ENCODE data around the gene CARHSP1. TPM values are rescaled to one million over a fixed set of nuclear protein-coding genes. Genes with fewer than 3 reads are reported as not detected.
"Not testable (repeated sequence)": the region's sequence is repeated elsewhere in the genome, so short reads cannot be mapped to it uniquely, and the experiment has no call there.

Gene CARHSP1
- total RNA-seq, 1 donor from 2014 or later: 62.5 TPM

DNA sequence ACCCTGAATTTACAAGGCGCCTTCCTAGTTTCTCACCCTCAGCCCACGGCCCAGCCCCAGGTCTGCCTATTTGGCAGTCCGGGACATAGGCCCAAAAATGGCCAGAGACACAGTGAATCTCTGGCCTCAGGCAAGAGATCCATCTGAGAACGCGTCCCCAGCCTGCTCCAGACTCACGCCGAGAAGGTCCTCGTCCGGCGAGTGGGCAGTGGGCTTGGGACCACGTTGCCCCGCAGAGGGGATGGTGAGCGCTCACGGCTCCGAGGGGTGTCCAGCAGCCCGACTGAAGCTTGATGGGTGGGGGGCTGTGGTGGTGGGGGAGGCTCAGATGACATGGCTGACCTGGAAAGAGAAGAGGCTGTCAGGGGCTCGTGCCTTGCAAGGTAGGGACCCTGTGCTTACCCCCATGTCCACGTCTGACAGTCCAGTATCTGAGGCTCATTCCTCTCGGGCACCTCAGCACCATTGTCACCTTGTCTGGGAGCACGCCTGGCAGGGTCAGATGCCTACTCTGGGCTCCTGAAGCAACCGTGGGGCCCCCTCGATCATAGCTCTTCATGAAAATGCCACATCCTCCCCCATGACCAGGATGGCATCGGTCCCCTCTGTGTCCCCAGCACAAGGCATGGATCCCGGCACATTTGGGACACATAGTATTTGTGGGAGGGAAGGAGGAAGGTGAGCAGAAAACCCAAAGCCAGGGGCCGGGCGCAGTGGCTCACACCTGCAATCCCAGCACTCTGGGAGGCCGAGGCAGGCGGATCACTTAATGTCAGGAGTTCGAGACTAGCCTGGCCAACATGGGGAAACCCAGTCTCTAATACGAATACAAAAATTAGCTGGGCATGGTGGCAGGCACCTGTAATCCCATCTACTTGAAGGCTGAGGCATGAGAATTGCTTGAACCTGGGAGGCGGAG lies 9.6 kb downstream of the CARHSP1 start:
- ATAC-seq (no peak), DNase-seq (ENCODE audit: low spot score) (no peak)

DNA sequence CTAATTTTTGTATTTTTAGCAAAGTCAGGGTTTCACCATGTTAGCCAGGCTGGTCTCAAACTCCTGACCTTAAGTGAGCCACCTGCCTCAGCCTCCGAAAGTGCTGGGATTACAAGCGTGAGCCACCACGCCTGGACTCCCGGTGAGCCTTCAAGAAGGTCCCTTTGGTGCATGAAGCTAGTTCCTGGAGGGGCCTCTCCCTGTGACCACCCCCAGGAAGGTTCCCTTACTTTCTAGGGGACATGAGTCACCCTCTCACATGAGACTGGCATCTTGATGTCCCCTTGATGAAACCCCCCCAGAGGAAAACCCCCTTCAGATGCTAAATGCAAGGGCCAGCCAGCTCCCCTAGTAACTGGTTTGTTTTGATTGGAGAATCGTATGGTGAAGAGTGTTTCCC lies 12.8 kb downstream of the CARHSP1 start:
- ATAC-seq (no peak), DNase-seq (ENCODE audit: low spot score) (no peak)

DNA sequence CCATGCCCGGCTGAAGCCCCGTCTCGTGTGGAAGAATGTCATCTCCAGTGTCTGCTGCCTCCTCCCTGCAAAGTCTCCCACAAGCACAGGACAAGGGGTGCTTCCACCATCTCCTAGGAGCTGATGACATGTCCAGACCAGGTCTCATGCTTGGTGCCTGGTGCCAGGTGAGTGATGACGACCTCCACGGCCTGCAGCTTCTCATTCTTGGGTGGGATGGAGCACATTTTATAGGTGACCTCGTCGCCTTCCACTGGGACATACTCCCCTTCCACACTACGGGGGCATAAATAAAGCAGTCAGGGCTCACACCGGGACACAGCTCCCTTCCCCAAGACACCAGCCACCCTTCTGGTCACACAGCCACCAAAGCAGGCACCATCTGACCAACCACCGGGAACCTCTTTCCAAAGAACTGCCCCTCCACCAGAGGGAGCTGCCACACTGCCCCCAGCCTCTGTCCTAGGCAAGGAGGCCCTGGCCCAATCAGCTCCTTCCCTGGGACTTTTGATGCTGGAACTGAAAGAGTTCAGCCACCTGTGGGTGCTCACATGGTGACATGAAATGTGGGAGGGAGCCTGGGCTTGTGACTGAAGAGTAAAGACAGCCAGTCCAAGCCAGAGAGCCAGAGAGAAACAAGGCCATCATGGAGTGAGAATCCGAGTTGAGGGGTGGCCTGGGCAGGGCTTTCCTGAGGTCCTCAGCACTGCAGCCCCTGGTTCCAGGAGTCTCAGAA lies 13.6 kb downstream of the CARHSP1 start:
- DNase-seq (ENCODE audit: low spot score) (no peak), ATAC-seq (no peak)

DNA sequence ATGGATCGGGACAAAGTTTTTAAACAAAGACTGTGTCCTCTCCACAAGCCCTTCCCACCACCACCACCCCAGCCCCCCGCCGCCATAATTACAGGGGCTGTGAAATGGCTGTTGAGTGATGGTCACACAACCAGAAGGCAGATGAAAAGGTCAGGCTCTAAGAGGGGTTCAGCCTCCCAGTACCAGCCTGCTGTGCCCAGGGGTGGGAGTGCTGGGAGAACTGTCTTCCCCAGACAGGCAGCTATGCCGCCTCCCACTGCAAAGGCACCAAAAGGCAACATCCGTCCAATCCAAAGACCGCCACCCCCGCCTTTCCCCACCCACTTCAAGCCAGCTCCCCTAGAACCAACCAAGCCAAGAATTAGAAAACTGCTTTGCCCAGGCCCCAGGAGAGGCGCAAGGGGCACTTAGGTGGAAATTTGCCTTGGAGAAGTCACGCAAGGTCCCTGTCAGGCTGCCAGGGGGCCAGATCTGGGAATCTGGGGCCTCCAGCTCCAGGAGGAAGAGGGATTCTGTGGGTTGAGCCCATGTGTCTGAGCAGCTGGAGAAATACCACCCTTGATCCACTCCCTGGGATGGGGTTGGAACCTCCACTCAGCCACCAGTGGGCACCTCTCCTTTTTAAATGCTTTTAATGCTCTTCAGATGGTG lies 14.4 kb downstream of the CARHSP1 start:
- ATAC-seq (no peak), DNase-seq (ENCODE audit: low spot score) (no peak)

DNA sequence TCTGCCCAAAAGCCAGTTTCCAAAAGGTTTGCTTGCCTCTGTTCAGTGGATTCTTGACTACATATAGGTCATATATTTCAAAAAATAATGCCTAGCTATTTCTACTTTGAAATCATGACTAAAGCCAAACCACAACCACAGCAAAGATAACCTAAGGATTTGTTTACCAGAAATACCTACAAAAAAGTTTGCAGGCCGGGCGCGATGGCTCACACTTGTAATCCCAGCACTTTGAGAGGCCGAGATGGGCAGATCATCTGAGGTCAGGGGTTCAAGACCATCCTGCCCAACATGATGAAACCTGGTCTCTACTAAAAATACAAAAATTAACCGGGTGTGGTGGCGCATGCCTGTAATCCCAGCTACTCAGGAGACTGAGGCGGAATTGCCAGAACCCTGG lies 15.2 kb downstream of the CARHSP1 start:
- ATAC-seq (no peak), DNase-seq (ENCODE audit: low spot score) (no peak)

DNA sequence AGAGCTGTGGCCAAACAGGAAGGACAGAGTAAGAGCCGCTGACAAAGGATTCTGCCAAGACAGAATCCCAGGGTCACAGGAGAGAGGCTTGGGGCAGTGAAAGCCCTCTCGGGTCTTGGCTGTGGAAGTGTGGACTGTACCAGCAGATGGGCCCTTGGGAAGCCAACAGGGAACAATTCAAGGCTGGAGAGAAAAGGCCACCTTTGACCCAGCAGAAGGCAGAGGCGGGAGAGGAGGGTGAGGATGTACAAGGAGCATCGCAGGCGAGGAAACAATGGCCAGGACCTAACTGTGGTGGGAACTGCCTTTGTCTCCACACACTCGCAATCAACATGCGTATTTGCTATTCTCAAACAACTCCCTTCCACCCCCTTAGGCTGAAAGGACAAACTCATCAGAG lies 15.7 kb downstream of the CARHSP1 start:
- ATAC-seq: no peak
- no peak for DNase-seq (ENCODE audit: low spot score)

DNA sequence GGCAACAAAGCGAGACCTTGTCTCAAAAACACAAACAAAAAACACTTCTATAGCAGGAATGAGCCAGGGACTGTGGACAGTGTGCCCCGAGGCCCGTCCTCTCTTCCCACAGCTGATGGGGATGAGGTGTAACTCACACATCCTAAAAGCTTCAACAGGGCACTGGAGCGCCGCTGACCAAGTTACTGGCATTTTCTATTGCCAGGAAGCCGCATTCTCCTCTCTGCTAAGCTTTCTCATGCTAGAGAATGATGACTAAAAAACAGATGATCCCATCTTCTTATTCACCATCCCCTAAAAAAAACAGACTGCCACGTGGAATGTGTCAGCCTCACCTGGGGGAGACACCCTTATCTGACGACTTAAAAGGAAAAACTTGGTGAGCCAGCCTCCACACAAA lies 16.3 kb downstream of the CARHSP1 start:
- DNase-seq (ENCODE audit: low spot score) (no peak), ATAC-seq (no peak)

DNA sequence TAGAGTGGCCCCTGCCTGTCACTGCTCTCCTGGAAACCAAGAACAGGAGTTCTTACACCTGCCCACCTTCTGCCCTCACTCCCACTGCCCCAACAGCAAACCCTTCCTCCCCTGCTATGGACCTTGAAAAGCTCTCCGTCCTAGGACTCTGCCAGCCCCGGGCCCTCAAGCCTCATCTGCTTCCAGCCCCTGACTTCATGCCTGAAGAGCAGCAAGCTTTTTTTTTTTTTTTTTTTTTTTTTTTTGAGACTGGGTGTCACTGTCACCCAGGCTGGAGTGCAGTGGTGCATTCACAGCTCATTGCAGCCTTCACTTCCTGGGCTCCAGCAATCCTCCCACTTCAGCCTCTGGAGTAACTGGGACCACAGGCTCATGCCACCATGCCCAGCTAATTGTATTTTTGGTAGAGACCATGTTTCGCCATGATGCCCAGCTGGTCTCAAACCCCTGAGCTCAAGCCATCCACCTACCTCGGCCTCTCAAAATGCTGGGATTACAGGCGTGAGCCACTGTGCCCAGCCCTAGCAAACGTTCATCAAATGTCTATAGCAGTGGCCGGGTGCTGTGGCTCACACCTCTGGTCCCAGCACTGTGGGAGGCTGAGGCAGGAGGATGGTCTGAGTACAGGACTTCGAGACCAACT lies 16.9 kb downstream of the CARHSP1 start:
- DNase-seq (ENCODE audit: low spot score): no peak
- no peak for ATAC-seq

DNA sequence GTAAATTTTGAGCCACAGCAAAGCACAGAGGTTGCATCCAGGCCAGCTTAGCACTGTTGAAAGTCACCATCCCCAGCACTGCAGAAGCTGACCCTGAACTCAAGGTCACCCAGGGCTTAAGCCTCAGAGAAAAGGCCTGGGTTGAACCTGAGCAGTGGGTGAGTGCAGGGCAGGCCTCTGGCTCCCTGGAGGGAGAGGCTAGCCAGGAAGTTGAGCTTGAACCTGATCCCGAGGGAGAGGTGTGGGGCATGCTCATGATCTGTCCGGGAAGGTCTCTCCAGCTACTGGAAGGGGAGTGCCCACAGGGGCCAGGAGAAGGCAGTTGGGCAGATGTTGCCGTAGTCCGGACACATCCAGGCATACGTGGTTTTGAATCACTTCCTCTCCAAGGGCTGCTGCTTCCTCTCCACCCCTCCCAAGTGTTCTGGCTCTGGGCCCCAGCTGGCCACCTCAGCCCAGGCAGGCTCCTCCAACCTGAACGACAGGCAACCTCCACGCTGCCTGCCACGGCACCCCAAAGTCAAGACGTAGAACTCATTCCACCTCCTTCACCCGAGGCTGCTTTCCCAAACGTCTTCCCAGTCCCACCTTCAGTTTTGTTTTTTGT lies 18.4 kb downstream of the CARHSP1 start:
- DNase-seq (ENCODE audit: low spot score) (peak; percentile 85), ATAC-seq (peak; percentile 81)

DNA sequence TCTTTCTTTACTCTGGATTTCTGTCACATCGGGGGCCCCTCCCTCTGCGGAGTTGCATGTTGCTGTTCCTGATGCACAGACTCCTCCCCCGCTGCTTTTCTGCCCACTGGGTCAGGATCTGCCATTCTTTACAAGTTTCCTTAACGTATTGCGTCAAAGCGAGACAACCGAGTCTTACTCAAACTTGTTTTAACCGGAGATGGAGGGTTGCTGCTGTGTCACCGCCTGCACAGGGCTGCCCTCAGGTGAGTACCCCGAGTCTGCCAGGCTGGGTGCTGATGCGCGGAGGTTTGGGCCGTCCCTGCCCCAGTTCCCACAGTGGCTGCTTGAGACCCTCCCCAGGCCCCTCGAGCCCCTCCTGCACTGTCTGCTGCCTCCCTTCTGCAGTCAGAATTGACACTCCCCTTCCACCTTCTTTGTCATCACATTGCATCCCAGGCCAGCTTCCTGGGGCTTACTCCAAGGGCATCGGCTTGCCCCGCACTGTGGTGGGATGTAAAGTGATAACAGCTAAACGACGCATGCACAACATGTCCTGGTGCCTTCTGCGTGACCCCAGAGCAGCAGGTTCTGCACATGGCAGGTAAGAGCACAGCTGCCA lies 19.3 kb downstream of the CARHSP1 start:
- no peak for DNase-seq (ENCODE audit: low spot score)

DNA sequence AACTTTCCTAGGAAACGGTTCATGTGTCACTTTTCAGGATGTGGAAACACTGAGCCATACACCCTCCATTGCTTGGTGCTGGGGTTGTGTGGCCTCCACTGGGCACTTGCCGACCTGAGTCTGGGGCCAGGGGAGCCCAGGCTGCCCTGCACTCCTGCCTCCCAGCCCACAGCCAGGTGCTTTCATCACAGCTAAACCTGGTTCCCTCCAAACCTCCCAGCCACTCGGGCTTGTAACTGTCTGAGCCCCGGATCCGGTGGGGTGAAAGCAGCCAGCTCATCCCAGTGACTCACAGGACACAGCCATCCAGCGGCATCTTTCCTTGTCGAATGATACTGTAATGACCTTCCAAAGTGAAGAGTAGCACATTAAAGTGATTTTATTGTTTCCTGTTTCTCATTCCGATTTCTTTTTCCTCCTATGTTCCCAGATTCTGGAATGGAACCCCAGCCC lies 19.8 kb downstream of the CARHSP1 start:
- ATAC-seq (no peak), DNase-seq (ENCODE audit: low spot score) (no peak)

More for the DNA sequence above, 19.3 kb downstream of the CARHSP1 start:
- no peak for ATAC-seq

DNA sequence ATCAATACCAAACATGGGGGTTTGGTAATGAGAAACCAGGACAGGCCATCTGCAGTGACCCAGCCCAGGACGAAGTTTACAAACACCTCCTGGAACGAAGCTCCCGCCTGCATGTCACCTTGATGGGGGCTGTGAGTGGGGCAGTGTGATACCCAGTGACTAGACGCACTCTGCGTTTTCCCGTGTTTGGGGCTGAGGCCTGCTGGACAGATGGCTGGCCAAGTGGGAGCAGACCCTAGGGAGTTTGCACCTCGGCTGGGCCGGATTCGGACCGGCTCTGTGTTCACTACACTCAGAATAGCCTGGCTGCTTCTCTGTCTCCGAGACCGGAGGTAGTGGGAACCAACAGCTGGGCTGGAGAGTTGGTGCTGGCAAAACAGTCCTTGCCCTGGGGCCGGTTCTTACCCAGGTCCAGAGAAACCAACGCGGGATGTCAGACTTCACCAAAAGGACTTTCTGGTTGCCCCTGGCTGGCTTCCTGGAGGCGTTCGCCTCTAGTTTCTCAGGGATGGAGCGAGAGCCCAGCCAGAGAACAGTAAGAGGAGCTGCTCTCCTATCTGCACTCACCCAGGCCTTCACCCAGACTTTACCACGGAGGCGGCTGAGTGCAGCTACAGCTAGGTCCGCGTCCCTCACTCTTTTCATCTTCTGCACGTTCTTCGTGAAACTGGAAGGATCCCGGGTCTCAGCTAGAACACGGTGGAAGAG lies 20.4 kb downstream of the CARHSP1 start:
- ATAC-seq: no peak
- no peak for DNase-seq (ENCODE audit: low spot score)

DNA sequence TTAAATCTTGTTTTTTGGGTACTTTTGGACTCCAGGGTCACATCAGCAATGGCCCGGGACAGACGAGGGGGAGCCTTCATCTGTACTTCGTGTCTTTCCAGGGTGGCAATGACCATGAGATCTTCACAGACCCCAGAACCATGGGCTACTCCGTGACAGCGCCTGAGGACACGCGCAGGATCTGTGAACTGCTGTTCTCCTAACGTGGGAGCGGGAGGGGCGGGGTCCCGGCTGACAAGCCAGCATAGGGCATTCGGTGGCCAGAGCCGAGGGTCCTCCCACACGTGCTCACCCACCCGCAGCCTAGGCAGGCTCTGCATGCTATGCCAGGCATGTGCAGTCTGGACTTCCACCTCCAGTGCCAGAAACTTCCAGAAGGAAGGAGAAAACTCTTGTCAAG lies 21.2 kb downstream of the CARHSP1 start:
- ATAC-seq (no peak), DNase-seq (ENCODE audit: low spot score) (no peak)

DNA sequence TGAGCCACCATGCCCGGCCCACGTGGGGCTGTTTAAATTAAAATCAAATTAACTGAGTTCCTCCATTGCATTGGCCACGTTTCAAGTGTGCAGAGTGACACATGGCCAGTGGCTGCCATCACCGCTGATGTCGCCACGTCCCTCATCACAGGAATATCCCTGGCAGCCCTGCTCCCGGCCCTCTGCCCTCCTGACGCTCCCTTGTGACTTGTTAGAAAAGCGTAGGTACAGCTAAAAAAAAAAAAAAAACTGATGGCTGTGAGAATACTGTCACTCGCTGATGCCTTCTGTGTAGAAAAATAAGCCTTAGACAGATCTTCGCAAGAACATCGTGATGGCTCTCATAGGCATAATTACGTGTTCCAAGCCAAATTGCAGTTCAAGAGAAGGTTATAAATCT lies 21.7 kb downstream of the CARHSP1 start:
- ATAC-seq (no peak), DNase-seq (ENCODE audit: low spot score) (no peak)

DNA sequence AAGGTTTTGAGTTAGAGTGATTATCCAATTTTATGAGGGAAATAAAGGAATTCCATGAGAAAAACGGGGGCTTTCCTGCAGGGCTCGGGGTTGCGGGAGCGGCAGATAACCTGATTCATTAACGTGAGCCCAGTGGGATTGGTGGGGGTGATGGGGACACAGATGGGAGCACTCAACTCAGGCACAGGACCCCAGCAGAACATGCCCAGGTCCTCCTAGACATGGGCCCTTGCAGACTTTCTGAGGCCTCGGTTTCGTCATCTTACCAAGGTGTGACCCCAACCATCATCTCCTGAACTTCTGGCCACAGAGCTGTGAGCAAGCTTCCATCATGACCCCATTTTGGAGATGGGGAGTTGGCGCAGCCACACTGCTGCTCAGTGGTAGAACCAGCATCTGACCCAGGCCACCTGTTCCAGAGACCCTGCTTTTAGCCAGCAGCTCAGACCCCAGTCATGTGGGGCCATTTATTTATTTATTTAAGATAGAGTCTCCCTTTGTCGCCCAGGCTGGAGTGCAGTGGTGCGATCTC lies 22.3 kb downstream of the CARHSP1 start:
- ATAC-seq (no peak), DNase-seq (ENCODE audit: low spot score) (no peak)

DNA sequence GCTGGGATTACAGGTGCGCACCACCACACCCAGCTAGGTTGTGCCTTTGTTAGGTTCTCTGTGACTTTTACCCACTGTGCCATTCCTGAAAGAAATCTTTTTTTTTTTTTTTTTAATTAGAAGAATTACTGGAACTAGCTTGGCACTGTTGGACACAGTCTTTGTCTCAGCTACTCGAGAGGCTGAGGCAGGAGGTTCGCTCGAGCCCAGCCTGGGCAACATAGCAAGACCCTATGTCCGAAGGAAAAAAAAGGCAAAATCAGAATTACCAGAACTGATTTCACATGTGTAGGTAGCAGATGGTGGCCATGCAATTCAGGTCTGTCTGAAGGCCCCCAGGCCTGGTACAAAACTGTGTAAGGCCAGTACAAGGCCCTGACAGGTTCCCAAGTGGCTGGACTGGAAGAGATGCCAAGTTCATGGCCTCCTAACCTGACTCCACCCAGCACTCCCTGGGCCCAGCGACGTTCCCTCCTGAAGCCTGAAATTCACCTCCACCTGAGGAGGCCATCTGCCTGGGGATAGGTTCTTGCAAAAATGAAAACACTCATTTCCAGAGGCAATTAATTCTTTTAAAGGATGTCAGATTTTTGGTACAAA lies 23.0 kb downstream of the CARHSP1 start:
- no peak for DNase-seq (ENCODE audit: low spot score)
- ATAC-seq: no peak

DNA sequence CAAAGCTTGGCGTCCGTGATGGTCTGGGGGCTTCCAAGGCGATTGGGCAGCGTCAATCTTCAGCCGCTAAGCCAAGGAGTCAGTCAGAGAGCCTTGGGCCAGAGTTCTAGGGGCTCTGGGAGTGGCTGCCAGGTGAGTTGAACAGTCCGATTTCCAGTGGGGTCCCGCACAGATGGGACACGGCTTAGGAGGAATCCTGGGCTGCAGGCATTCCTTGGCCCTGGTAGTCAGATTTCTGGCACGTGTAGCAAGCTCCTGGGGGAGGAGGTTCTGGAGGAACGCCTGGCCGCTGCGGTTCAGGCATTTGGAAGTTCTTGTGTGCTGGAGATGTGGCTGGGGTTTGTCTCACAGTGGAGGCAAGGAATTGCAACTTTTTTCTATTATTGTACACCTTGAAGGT lies 25.5 kb downstream of the CARHSP1 start:
- not testable (repeated sequence) for DNase-seq (ENCODE audit: low spot score); ATAC-seq

DNA sequence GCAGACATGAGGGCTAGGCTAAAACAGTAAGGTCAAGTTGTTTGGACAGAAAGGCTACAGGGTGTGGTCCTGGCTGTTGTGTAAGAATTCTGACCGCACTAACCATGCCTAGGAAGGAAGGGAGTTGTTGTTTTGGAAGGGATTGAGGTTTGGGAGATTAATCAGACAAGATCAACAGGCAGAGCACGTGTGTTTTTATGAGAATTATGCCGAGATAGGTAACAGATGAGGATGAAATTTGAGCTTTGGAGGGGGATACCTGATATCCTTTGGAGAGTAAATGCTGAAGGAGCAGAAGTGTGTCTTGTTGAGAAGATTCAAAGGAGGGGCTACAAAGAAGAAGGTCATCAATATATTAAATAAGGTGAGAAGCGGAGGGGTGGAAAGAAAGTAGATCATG lies 26.8 kb downstream of the CARHSP1 start:
- DNase-seq (ENCODE audit: low spot score); ATAC-seq: not testable (repeated sequence)

DNA sequence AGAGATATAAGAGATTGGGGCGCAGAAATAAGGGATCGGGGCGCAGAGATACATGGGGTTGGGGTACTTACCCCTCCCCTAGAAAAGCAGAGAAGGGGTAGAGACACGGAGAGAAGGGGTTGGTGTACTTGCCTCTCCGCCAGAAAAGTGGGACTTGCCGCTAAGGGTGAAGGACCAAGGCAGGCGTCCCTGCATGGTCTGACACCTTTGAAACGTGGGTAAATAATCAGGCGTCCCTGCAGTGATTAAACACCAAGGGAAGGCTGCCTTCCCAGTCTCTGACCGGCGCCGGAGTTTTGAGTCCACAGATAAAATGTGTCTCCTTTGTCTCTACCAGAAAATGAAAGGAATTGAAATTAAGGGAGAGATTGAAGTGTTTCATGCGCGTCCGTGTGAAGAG lies 31.2 kb downstream of the CARHSP1 start:
- not testable (repeated sequence) for DNase-seq (ENCODE audit: low spot score); ATAC-seq
